HepG2 (cell line): ENCODE results near the gene SRCAP. TPM values are rescaled to one million over a fixed set of nuclear protein-coding genes. Genes with fewer than 3 reads are reported as not detected.

Experiments
- AGO2 ChIP-seq: fragments of 200-400 bp; formaldehyde crosslinking; optimal IDR thresholded peaks from 2 replicates; pipeline ENCODE3; 2017; ENCODE audit warnings: mild to moderate bottlenecking, low read depth, low read length, moderate library complexity
- ATF7-NPFF ChIP-seq: sonication (generic); formaldehyde crosslinking; IDR thresholded peaks from 2 replicates; pipeline ENCODE4 v1.8.1; 2023; ENCODE audit warnings: mild to moderate bottlenecking, low read depth, missing genetic modification reagents, moderate library complexity
- GABPB1 ChIP-seq: IDR thresholded peaks from 2 replicates; pipeline ENCODE4 v1.6.1; 2016; ENCODE audit warnings: mild to moderate bottlenecking, missing genetic modification reagents, moderate library complexity, missing compliant biosample characterization
- JUNB ChIP-seq: sonication (generic); formaldehyde crosslinking; IDR thresholded peaks from 2 replicates; pipeline ENCODE4 v1.8.0; 2022; ENCODE audit warnings: missing genetic modification reagents, mild to moderate bottlenecking, borderline replicate concordance
- KLF16 ChIP-seq, 2 experiments: sonication (generic) in 1 of 2; formaldehyde crosslinking in 1 of 2; IDR thresholded peaks; 2 replicates each; pipeline versions ENCODE4 v1.6.1 to v1.8.0; 2016 to 2023; ENCODE audit warnings: missing genetic modification reagents in 2 of 2, missing compliant biosample characterization in 1 of 2
- MTF1 ChIP-seq: sonication (generic); formaldehyde crosslinking; IDR thresholded peaks from 2 replicates; pipeline ENCODE4 v1.5.0; 2020; ENCODE audit warnings: missing genetic modification reagents
- NFIB ChIP-seq: sonication (generic); formaldehyde crosslinking; IDR thresholded peaks from 2 replicates; pipeline ENCODE4 v1.9.0; 2021; ENCODE audit warnings: missing genetic modification reagents, mild to moderate bottlenecking, borderline replicate concordance
- NFRKB ChIP-seq: fragments of 450-650 bp; IDR thresholded peaks from 2 replicates; pipeline ENCODE4 v1.6.1; 2017
- POLR2A ChIP-seq, 2 experiments: IDR thresholded peaks; 2 replicates each; pipeline ENCODE4 v1.6.1; 2011; ENCODE audit warnings: low read depth in 2 of 2, low read length in 2 of 2, mild to moderate bottlenecking in 1 of 2, moderate library complexity in 1 of 2; ENCODE audit not compliant: insufficient read depth in 1 of 2
- RAD21 ChIP-seq: fragments of 450-650 bp; formaldehyde crosslinking; IDR thresholded peaks from 2 replicates; pipeline ENCODE4 v1.5.0; 2020; ENCODE audit warnings: mild to moderate bottlenecking
- RBM22 ChIP-seq: fragments of 200-400 bp; formaldehyde crosslinking; optimal IDR thresholded peaks from 2 replicates; pipeline ENCODE3; 2017; ENCODE audit warnings: mild to moderate bottlenecking, low read length, moderate library complexity
- SATB2 ChIP-seq: sonication (generic); formaldehyde crosslinking; IDR thresholded peaks from 2 replicates; pipeline ENCODE4 v1.5.0; 2020; ENCODE audit warnings: missing genetic modification reagents
- ZBTB10 ChIP-seq: sonication (generic); formaldehyde crosslinking; IDR thresholded peaks from 2 replicates; pipeline ENCODE4 v1.4.0; 2020; ENCODE audit warnings: missing genetic modification reagents, borderline replicate concordance
- ZBTB3 ChIP-seq: sonication (generic); formaldehyde crosslinking; IDR thresholded peaks from 2 replicates; pipeline ENCODE4 v1.4.0; 2020; ENCODE audit warnings: low read depth, mild to moderate bottlenecking, moderate library complexity, missing genetic modification reagents, borderline replicate concordance
- ZBTB7A ChIP-seq: sonication (generic); formaldehyde crosslinking; IDR thresholded peaks from 2 replicates; pipeline ENCODE4 v1.8.0; 2022; ENCODE audit warnings: mild to moderate bottlenecking, missing genetic modification reagents
- ZFAT ChIP-seq: sonication (generic); formaldehyde crosslinking; conservative IDR thresholded peaks from 2 replicates; pipeline ENCODE4 v1.8.1; 2023; ENCODE audit warnings: missing genetic modification reagents, inconsistent platforms
- ZKSCAN5 ChIP-seq: sonication (generic); formaldehyde crosslinking; IDR thresholded peaks from 2 replicates; pipeline ENCODE4 v1.5.1; 2020; ENCODE audit warnings: mild to moderate bottlenecking, missing genetic modification reagents
- ZNF264 ChIP-seq: sonication (generic); formaldehyde crosslinking; IDR thresholded peaks from 2 replicates; pipeline ENCODE4 v1.4.0; 2020; ENCODE audit warnings: missing genetic modification reagents
- ZNF468 ChIP-seq: sonication (generic); formaldehyde crosslinking; IDR thresholded peaks from 2 replicates; pipeline ENCODE4 v1.8.0; 2022; ENCODE audit warnings: mild to moderate bottlenecking, moderate library complexity, missing genetic modification reagents
- ZNF572 ChIP-seq: sonication (generic); formaldehyde crosslinking; IDR thresholded peaks from 2 replicates; pipeline ENCODE4 v1.5.1; 2020; ENCODE audit warnings: mild to moderate bottlenecking, missing genetic modification reagents
- ZNF672 ChIP-seq: sonication (generic); formaldehyde crosslinking; IDR thresholded peaks from 2 replicates; pipeline ENCODE4 v1.8.1; 2022; ENCODE audit warnings: missing genetic modification reagents
- ZSCAN29 ChIP-seq: sonication (generic); formaldehyde crosslinking; conservative IDR thresholded peaks from 2 replicates; pipeline ENCODE4 v1.4.0; 2020; ENCODE audit warnings: mild to moderate bottlenecking, missing genetic modification reagents
- polyA plus RNA-seq, 8 experiments: library from polyadenylated mRNA; depleted of rRNA in 3 of 8; stranded (reverse) in 7 of 8; unstranded in 1 of 8; fragments of >200 nt; fragmentation: Illumina TruSeq in 4 of 8; extraction: Trizol in 4 of 8; gene quantifications; 2 replicates each; pipeline versions ENCODE4 v1.2.1 to v1.2.3, GENCODE V29; 2011 to 2016; ENCODE audit warnings: low read depth in 4 of 8, missing spikeins in 1 of 8, mixed read lengths in 1 of 8; ENCODE audit not compliant: insufficient read depth in 1 of 8
- total RNA-seq, 5 experiments: library from RNA; depleted of rRNA; stranded (reverse); fragments of >200 nt; fragmentation: Illumina TruSeq; extraction: Trizol; gene quantifications; 2 replicates each; pipeline ENCODE4 v1.2.3, GENCODE V29; 2016; ENCODE audit warnings: low read depth in 1 of 5
- TF ChIP-seq, protein P1 (sequence below): sonication (generic); formaldehyde crosslinking; IDR thresholded peaks from 2 replicates; pipeline ENCODE4 v1.4.0; 2020; ENCODE audit warnings: mild to moderate bottlenecking, missing genetic modification reagents
- TF ChIP-seq, protein P2 (sequence below): IDR thresholded peaks from 2 replicates; pipeline ENCODE4 v1.6.1; 2012; ENCODE audit warnings: low read depth, low read length, improper control_type of control experiment
- TF ChIP-seq, protein P3 (sequence below): sonication (generic); formaldehyde crosslinking; IDR thresholded peaks from 2 replicates; pipeline ENCODE4 v1.8.1; 2023; ENCODE audit warnings: mild to moderate bottlenecking, missing genetic modification reagents, borderline replicate concordance

Gene SRCAP
- total and polyA plus RNA-seq, 2 of the 13 experiments (the other 11 are each of a cell fraction or from before 2014, with no cell fraction given) = 4.9 to 9.0 TPM

GRCh38 chr16:30761928-30762902 lies 63.2 kb downstream of the SRCAP start, which contains the start of the genes CFAP119 and RNF40 (continued):
- TF ChIP-seq ZBTB10 (CRISPR knock-in tag) = 0 out of 2 replicates have a peak, but pooled peaks have one; percentile 56
- peak in 1 of 2 experiments; percentile 79; a peak in 2 of 4 replicates for TF ChIP-seq KLF16 (CRISPR knock-in tag; IDR thresholded peaks at IDR 0.05)
- peak; percentile 95 for TF ChIP-seq RBM22
- TF ChIP-seq SATB2 = 0 out of 2 replicates have a peak, but pooled peaks have one; percentile 44
- no peak for TF ChIP-seq ZKSCAN5 (CRISPR knock-in tag)
- peak; percentile 95 for TF ChIP-seq GABPB1 (CRISPR knock-in tag)
- TF ChIP-seq ZNF264 = 0 out of 2 replicates have a peak, but pooled peaks have one; percentile 58
- TF ChIP-seq ATF7-NPFF = peak; percentile 63
- peak; percentile 76 to 88 for TF ChIP-seq POLR2A (IDR thresholded peaks at IDR 0.05; ENCODE audit: insufficient read depth in 1 of 2, low read depth in 2 of 2, low read length in 2 of 2)
- TF ChIP-seq, protein P1, sequence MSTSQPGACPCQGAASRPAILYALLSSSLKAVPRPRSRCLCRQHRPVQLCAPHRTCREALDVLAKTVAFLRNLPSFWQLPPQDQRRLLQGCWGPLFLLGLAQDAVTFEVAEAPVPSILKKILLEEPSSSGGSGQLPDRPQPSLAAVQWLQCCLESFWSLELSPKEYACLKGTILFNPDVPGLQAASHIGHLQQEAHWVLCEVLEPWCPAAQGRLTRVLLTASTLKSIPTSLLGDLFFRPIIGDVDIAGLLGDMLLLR (CRISPR knock-in tag) = no peak; the same call in 1 of the 2 replicates
- TF ChIP-seq AGO2 = peak; percentile 36
- no peak for TF ChIP-seq NFRKB
- TF ChIP-seq NFIB (CRISPR knock-in tag) = no peak
- TF ChIP-seq ZBTB7A (CRISPR knock-in tag) = peak; percentile 57
- TF ChIP-seq JUNB (CRISPR knock-in tag) = no peak
- 0 out of 2 replicates have a peak, but pooled peaks have one; percentile 24 for TF ChIP-seq ZBTB3
- peak; percentile 24; the same call in 1 of the 2 replicates for TF ChIP-seq RAD21
- TF ChIP-seq ZSCAN29 (CRISPR knock-in tag) = no peak
- TF ChIP-seq, protein P2, sequence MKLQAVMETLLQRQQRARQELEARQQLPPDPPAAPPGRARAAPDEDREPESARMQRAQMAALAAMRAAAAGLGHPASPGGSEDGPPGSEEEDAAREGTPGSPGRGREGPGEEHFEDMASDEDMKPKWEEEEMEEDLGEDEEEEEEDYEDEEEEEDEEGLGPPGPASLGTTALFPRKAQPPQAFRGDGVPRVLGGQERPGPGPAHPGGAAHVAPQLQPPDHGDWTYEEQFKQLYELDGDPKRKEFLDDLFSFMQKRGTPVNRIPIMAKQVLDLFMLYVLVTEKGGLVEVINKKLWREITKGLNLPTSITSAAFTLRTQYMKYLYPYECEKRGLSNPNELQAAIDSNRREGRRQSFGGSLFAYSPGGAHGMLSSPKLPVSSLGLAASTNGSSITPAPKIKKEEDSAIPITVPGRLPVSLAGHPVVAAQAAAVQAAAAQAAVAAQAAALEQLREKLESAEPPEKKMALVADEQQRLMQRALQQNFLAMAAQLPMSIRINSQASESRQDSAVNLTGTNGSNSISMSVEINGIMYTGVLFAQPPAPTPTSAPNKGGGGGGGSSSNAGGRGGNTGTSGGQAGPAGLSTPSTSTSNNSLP = no peak
- TF ChIP-seq MTF1 (CRISPR knock-in tag) = peak; percentile 76; the same call in 1 of the 2 replicates
- TF ChIP-seq ZNF468 (CRISPR knock-in tag) = no peak
- TF ChIP-seq, protein P3, sequence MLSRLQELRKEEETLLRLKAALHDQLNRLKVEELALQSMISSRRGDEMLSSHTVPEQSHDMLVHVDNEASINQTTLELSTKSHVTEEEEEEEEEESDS (CRISPR knock-in tag) = peak; percentile 85; the same call in 1 of the 2 replicates
- no peak for TF ChIP-seq ZNF672 (CRISPR knock-in tag)
- TF ChIP-seq ZNF572 = peak; percentile 3; the same call in 1 of the 2 replicates
- TF ChIP-seq ZFAT (CRISPR knock-in tag) = 0 out of 2 replicates have a peak, but pooled peaks have one; percentile 53
